GM19455 (cell line): Measurements from ENCODE around the gene PRKCA.
"Not testable (repeated sequence)": the region's sequence is repeated elsewhere in the genome, so short reads cannot be mapped to it uniquely, and the experiment has no call there.

Source experiments
- ATAC-seq: cut with Tn5 transposase; IDR thresholded peaks from one replicate; pipeline ENCODE4 v1.9.1; 2021; ENCODE audit not compliant: unreplicated experiment

The PRKCA gene

GRCh38 chr17:66379544-66379943, 77.1 kb downstream of the PRKCA start:
- ATAC-seq = no peak

- ATAC-seq = no peak
Measured at GRCh38 chr17:66379996-66380395, 77.6 kb downstream of the PRKCA start.

GRCh38 chr17:66381701-66382362, 79.4 kb downstream of the PRKCA start:
- ATAC-seq = no peak

GRCh38 chr17:66383333-66383732, 80.9 kb downstream of the PRKCA start:
- ATAC-seq = no peak

- no peak for ATAC-seq
Measured at GRCh38 chr17:66386498-66387351, 84.3 kb downstream of the PRKCA start.

GRCh38 chr17:66387392-66387981, 85.1 kb downstream of the PRKCA start:
- ATAC-seq = no peak

- no peak for ATAC-seq
Measured at GRCh38 chr17:66392783-66393437, 90.5 kb downstream of the PRKCA start.

- no peak for ATAC-seq
Measured at GRCh38 chr17:66395961-66396360, 93.5 kb downstream of the PRKCA start.

- no peak for ATAC-seq
Measured at GRCh38 chr17:66397486-66397885, 95.1 kb downstream of the PRKCA start.

- ATAC-seq = no peak
Measured at GRCh38 chr17:66398059-66398458, 95.6 kb downstream of the PRKCA start.

GRCh38 chr17:66398617-66399016, 96.2 kb downstream of the PRKCA start:
- ATAC-seq = no peak

GRCh38 chr17:66399441-66399840, 97.0 kb downstream of the PRKCA start:
- ATAC-seq = no peak

GRCh38 chr17:66400041-66400688, 97.8 kb downstream of the PRKCA start:
- not testable (repeated sequence) for ATAC-seq

GRCh38 chr17:66400698-66401097, 98.3 kb downstream of the PRKCA start:
- no peak for ATAC-seq

GRCh38 chr17:66401364-66401763, 99.0 kb downstream of the PRKCA start:
- ATAC-seq = no peak

- ATAC-seq = no peak
Measured at GRCh38 chr17:66403846-66404556, 101.6 kb downstream of the PRKCA start.

- no peak for ATAC-seq
Measured at GRCh38 chr17:66405836-66406677, 103.6 kb downstream of the PRKCA start.

- ATAC-seq = no peak
Measured at GRCh38 chr17:66406701-66407644, 104.6 kb downstream of the PRKCA start.
